IMR-90 (cell line): ENCODE measurements around the gene COL4A3. TPM values are rescaled to one million over a fixed set of nuclear protein-coding genes. Genes with fewer than 3 reads are reported as not detected.
A peak's percentile ranks its signal among the peaks of the same experiment; 100 is the strongest.

Experiments used
- ATAC-seq: fragments of 200-7000 bp; cut with Tn5 transposase; 2 replicates; pipeline ENCODE4 v1.9.1; 2020; ENCODE audit warnings: low read depth, mild to moderate bottlenecking, moderate library complexity
- BruUV-seq: library from RNA; stranded (reverse); fragments of 400-500 nt; replicated peaks from 2 replicates; lab custom pipeline; 2021; lab: Mats Ljungman, UMichigan
- CTCF ChIA-PET: fragments of 300-600 bp; formaldehyde crosslinking; extraction: SDS; loops from one replicate; lab custom pipeline; 2021; ENCODE audit warnings: antibody characterized with exemption; lab: Yijun Ruan, JAX
- POLR2A ChIA-PET: fragments of 300-600 bp; sonication (Branson Sonifier 250); formaldehyde crosslinking; loops from one replicate; lab custom pipeline; 2022; ENCODE audit warnings: antibody characterized with exemption; ENCODE audit not compliant: unreplicated experiment; lab: Charles Lee
- DNase-seq: peaks from one replicate; pipeline ENCODE4 v3.0.0; 2013
- H2AFZ ChIP-seq: replicated peaks from 2 replicates; pipeline ENCODE3; 2013; ENCODE audit warnings: low read length, mild to moderate bottlenecking; ENCODE audit not compliant: poor library complexity
- H2AK5ac ChIP-seq: 2 replicates; pipeline ENCODE4 v1.6.1; 2013; ENCODE audit warnings: low read depth, low read length, inconsistent platforms
- H2AK9ac ChIP-seq: replicated peaks from 2 replicates; pipeline ENCODE3; 2013; ENCODE audit warnings: mild to moderate bottlenecking, low read depth, low read length, moderate library complexity; ENCODE audit not compliant: poor library complexity
- H2BK120ac ChIP-seq: 2 replicates; pipeline ENCODE4 v1.6.1; 2013; ENCODE audit warnings: low read depth, low read length, inconsistent platforms
- H2BK15ac ChIP-seq: 3 replicates; pipeline ENCODE4 v1.6.1; 2013; ENCODE audit warnings: low read depth, low read length, inconsistent platforms
- H2BK20ac ChIP-seq: 2 replicates; pipeline ENCODE4 v1.6.1; 2013; ENCODE audit warnings: low read depth, mild to moderate bottlenecking, inconsistent platforms, low read length, moderate library complexity
- H2BK5ac ChIP-seq: 2 replicates; pipeline ENCODE4 v1.6.1; 2013; ENCODE audit warnings: mild to moderate bottlenecking, low read depth, low read length, inconsistent platforms; ENCODE audit not compliant: poor library complexity, severe bottlenecking
- H3K14ac ChIP-seq: replicated peaks from 2 replicates; pipeline ENCODE4 v1.6.1; 2013; ENCODE audit warnings: low read depth, low read length, inconsistent platforms
- H3K18ac ChIP-seq: 2 replicates; pipeline ENCODE4 v1.6.1; 2013; ENCODE audit warnings: low read depth, low read length, control low read depth
- H3K23ac ChIP-seq: 2 replicates; pipeline ENCODE4 v1.6.1; 2013; ENCODE audit warnings: low read depth, low read length, inconsistent platforms
- H3K27ac ChIP-seq: 2 replicates; pipeline ENCODE4 v1.5.1; 2013; ENCODE audit warnings: mild to moderate bottlenecking, control low read depth, low read length; ENCODE audit not compliant: insufficient read depth
- H3K27me3 ChIP-seq: 2 replicates; pipeline ENCODE4 v1.6.1; 2013; ENCODE audit warnings: low read length; ENCODE audit not compliant: control insufficient read depth, insufficient read depth
- H3K36me3 ChIP-seq: 2 replicates; pipeline ENCODE4 v1.6.1; 2013; ENCODE audit warnings: low read length, mixed read lengths; ENCODE audit not compliant: control insufficient read depth, insufficient read depth
- H3K4ac ChIP-seq: 2 replicates; pipeline ENCODE4 v1.6.1; 2013; ENCODE audit warnings: low read depth, low read length, inconsistent platforms
- H3K4me1 ChIP-seq: 2 replicates; pipeline ENCODE4 v1.6.1; 2013; ENCODE audit warnings: low read length, mixed read lengths; ENCODE audit not compliant: control insufficient read depth, insufficient read depth
- H3K4me2 ChIP-seq: 2 replicates; pipeline ENCODE4 v1.6.1; 2013; ENCODE audit warnings: low read depth, mild to moderate bottlenecking, control low read depth, low read length, moderate library complexity
- H3K4me3 ChIP-seq: 2 replicates; pipeline ENCODE4 v1.5.1; 2013; ENCODE audit warnings: low read depth, mild to moderate bottlenecking, control low read depth, low read length, moderate library complexity; ENCODE audit not compliant: insufficient read depth
- H3K56ac ChIP-seq: 2 replicates; pipeline ENCODE4 v1.6.1; 2013; ENCODE audit warnings: low read length, inconsistent platforms; ENCODE audit not compliant: insufficient read depth; ENCODE audit errors: extremely low read depth
- H3K79me1 ChIP-seq, 2 experiments: 2 replicates each; pipeline ENCODE4 v1.6.1; 2013; ENCODE audit warnings: low read length in 2 of 2, inconsistent platforms in 1 of 2, low read depth in 1 of 2
- H3K9ac ChIP-seq: 2 replicates; pipeline ENCODE4 v1.6.1; 2013; ENCODE audit warnings: low read depth, low read length, control low read depth
- H3K9me1 ChIP-seq: 2 replicates; pipeline ENCODE4 v1.6.1; 2013; ENCODE audit warnings: low read length, inconsistent platforms; ENCODE audit not compliant: insufficient read depth
- H3K9me3 ChIP-seq: 2 replicates; pipeline ENCODE4 v1.6.1; 2013; ENCODE audit warnings: low read length; ENCODE audit not compliant: control insufficient read depth, insufficient read depth
- H4K20me1 ChIP-seq: 2 replicates; pipeline ENCODE4 v1.6.1; 2013; ENCODE audit warnings: low read length, inconsistent platforms; ENCODE audit not compliant: insufficient read depth
- H4K5ac ChIP-seq: 2 replicates; pipeline ENCODE4 v1.6.1; 2013; ENCODE audit warnings: mild to moderate bottlenecking, low read depth, low read length, control low read depth
- H4K8ac ChIP-seq, 2 experiments: 2 replicates each; pipeline ENCODE4 v1.6.1; 2013; ENCODE audit warnings: low read depth in 2 of 2, low read length in 2 of 2, control low read depth in 1 of 2, inconsistent platforms in 1 of 2
- H4K91ac ChIP-seq: 2 replicates; pipeline ENCODE4 v1.6.1; 2013; ENCODE audit warnings: low read depth, low read length, inconsistent platforms; ENCODE audit not compliant: insufficient read depth
- CEBPB ChIP-seq: IDR thresholded peaks from 2 replicates; pipeline ENCODE4 v1.6.1; 2012; ENCODE audit warnings: low read depth, low read length, improper control_type of control experiment
- NFE2L2 ChIP-seq: fragments of 150-350 bp; IDR thresholded peaks from 2 replicates; pipeline ENCODE4 v1.6.1; 2016; ENCODE audit warnings: low read depth, mild to moderate bottlenecking, low read length
- POLR2A ChIP-seq: IDR thresholded peaks from 2 replicates; pipeline ENCODE4 v1.6.1; 2012; ENCODE audit warnings: mild to moderate bottlenecking, low read depth, low read length
- SMC3 ChIP-seq: fragments of 150-350 bp; IDR thresholded peaks from 2 replicates; pipeline ENCODE4 v1.6.1; 2016; ENCODE audit warnings: low read depth, mild to moderate bottlenecking, antibody characterized with exemption, low read length, moderate library complexity
- WGBS, 2 experiments: methylation state at CpG; one replicate each; pipeline versions ENCODE4 v1.1.5 to v1.1.7; 2013; ENCODE audit warnings: missing lambda C conversion rate in 2 of 2; ENCODE audit not compliant: insufficient read length in 1 of 2; ENCODE audit errors: extremely low coverage in 2 of 2; 5-methylcytosine and 5-hydroxymethylcytosine counted together
- dilution Hi-C: fragments of 300-500 bp; cut with HindIII; formaldehyde crosslinking; loops from one replicate; pipeline ENCODE4 v1.14.3; 2018; ENCODE audit warnings: low sequenced_read_pairs; ENCODE audit not compliant: unreplicated experiment
- in situ Hi-C: fragments of 300-500 bp; cut with MboI; formaldehyde crosslinking; loops from 3 replicates; pipeline ENCODE4 v1.14.3; 2019; ENCODE audit warnings: low sequenced_read_pairs, inconsistent platforms, mixed read lengths
- intact Hi-C: fragments of 100-400 bp; cut with micrococcal nuclease; formaldehyde crosslinking; loops from 2 replicates; pipeline ENCODE4 v1.10.0; 2022
- polyA plus RNA-seq, 3 experiments: library from polyadenylated mRNA; depleted of rRNA; stranded (reverse); fragments of >200 nt; gene quantifications; 2 replicates each; pipeline ENCODE4 v1.2.3, GENCODE V29; 2012; ENCODE audit warnings: low replicate concordance in 1 of 3
- total RNA-seq: library from RNA; depleted of rRNA; stranded (reverse); fragments of >200 nt; gene quantifications from 2 replicates; pipeline ENCODE4 v1.2.3, GENCODE V29; 2012

The COL4A3 gene
- total and polyA plus RNA-seq, 2 of the 4 experiments (the other 2 are of a cell fraction) = not detected

DNA sequence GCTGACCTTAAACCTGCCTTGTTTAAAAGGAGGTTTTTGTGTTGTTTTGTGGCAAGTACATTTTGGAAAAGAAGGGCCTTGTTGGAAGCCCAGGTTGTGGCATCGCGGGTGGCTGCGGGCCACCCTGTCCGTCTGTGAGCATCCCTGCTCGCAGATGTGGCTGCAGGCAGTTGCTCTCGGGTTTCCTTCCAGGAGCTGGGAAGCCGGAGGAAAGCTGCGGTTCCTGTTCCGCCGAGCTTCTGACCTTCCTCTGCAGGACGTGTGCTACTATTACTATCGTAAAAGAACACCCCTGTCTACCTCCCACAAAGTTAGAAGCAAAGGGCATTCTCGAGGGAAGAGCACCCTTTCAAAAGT, 161.4 kb downstream of the COL4A3 start:
- peaks cover 15 to 25% of the 10 kb centered on the region in 2 experiments for H3K79me1 ChIP-seq
- H3K4me3 ChIP-seq = peak overlapping the region; percentile 86
- H4K20me1 ChIP-seq = no peaks in the 10 kb centered on the region
- no peaks in the 10 kb centered on the region for H3K9me3 ChIP-seq
- H4K91ac ChIP-seq = peak overlapping the region; percentile 52
- WGBS, 2 experiments = no CpG with 5 or more reads among the region's 13 CpGs
- BruUV-seq = TSS peak; percentile 32
- H3K4ac ChIP-seq = peak overlapping the region; percentile 83
- peak overlapping the region; percentile 70 for H3K23ac ChIP-seq
- ATAC-seq (peak; percentile 66), DNase-seq (peak; percentile 55)
- H3K4me1 ChIP-seq = 0 out of 2 replicates have a peak, but pooled peaks cover 2% of the 10 kb centered on the region
- peak overlapping the region; percentile 5 for H4K5ac ChIP-seq
- H2AK5ac ChIP-seq = 0 out of 2 replicates have a peak overlapping the region, but pooled peaks have one; percentile 21
- H3K18ac ChIP-seq = peak overlapping the region; percentile 5; the same call in 1 of the 2 replicates
- in situ Hi-C loops (no loop called here), dilution Hi-C loops (no loop called here), intact Hi-C loops (loop anchor here (1.0 to 10.0 kb wide), 3 partner anchors 146 to 201 kb away; partner anchors contain the start of gene AGFG1)
- peak overlapping the region; percentile 86 for H3K14ac ChIP-seq
- peak overlapping the region; percentile 74 for H2AK9ac ChIP-seq
- H3K9me1 ChIP-seq = no peaks in the 10 kb centered on the region
- H3K4me2 ChIP-seq = peak overlapping the region; percentile 90
- H4K8ac ChIP-seq = peak overlapping the region; percentile 71 to 79
- peak overlapping the region; percentile 26 for H2BK120ac ChIP-seq
- H3K9ac ChIP-seq = peak overlapping the region; percentile 69
- peak overlapping the region; percentile 92 for H2AFZ ChIP-seq
- H3K36me3 ChIP-seq = peaks cover 3% of the 10 kb centered on the region; the same call in 1 of the 2 replicates
- peak overlapping the region; percentile 76 for H3K27ac ChIP-seq
- no peak overlapping the region for H2BK15ac ChIP-seq
- H2BK20ac ChIP-seq = no peak overlapping the region
- H3K27me3 ChIP-seq = no peaks in the 10 kb centered on the region
- H3K56ac ChIP-seq = peak overlapping the region; percentile 63; the same call in 1 of the 2 replicates
- CTCF ChIA-PET = interaction anchor here (0.6 to 0.9 kb wide), 3 partner anchors 21 to 122 kb away, joined by 3 to 5 read pairs (median 4); no protein-coding TSS in a partner anchor
- H2BK5ac ChIP-seq = peak overlapping the region; percentile 71
- POLR2A ChIA-PET = interaction anchor here (0.6 kb wide), 1 partner anchor 10 kb away, joined by 3 read pairs; no protein-coding TSS in a partner anchor
- TF ChIP-seq POLR2A (no peak), NFE2L2 (no peak), SMC3 (no peak), CEBPB (no peak)
